ENCODE measurements around the gene DUSP22.

Gene DUSP22

GRCh38 chr6:305371-306206 is 13.3 kb downstream of the DUSP22 start:
- no peak for DNase-seq (ENCODE audit: low read depth, low spot score)
- no peak overlapping the region for H3K4me3 ChIP-seq (ENCODE audit: low read length)

- H3K4me3 ChIP-seq (ENCODE audit: low read length), result no peak overlapping the region
- DNase-seq (ENCODE audit: low read depth, low spot score), result no peak
Measured at GRCh38 chr6:306641-307061, 14.4 kb downstream of the DUSP22 start.

- no peak for DNase-seq (ENCODE audit: low read depth, low spot score)
- no peak overlapping the region for H3K4me3 ChIP-seq (ENCODE audit: low read length)
Measured at GRCh38 chr6:307065-307814, 15.0 kb downstream of the DUSP22 start.

GRCh38 chr6:307874-308273 is 15.6 kb downstream of the DUSP22 start:
- no peak overlapping the region for H3K4me3 ChIP-seq (ENCODE audit: low read length)
- DNase-seq (ENCODE audit: low read depth, low spot score), result no peak

GRCh38 chr6:308307-308706 is 16.0 kb downstream of the DUSP22 start:
- H3K4me3 ChIP-seq (ENCODE audit: low read length), result no peak overlapping the region
- no peak for DNase-seq (ENCODE audit: low read depth, low spot score)

GRCh38 chr6:308768-309167 is 16.5 kb downstream of the DUSP22 start:
- no peak for DNase-seq (ENCODE audit: low read depth, low spot score)
- no peak overlapping the region for H3K4me3 ChIP-seq (ENCODE audit: low read length)

GRCh38 chr6:309947-310346 is 17.7 kb downstream of the DUSP22 start:
- no peak for DNase-seq (ENCODE audit: low read depth, low spot score)
- no peak overlapping the region for H3K4me3 ChIP-seq (ENCODE audit: low read length)

GRCh38 chr6:310671-311070 is 18.4 kb downstream of the DUSP22 start:
- no peak overlapping the region for H3K4me3 ChIP-seq (ENCODE audit: low read length)
- no peak for DNase-seq (ENCODE audit: low read depth, low spot score)

- DNase-seq (ENCODE audit: low read depth, low spot score), result no peak
- no peak overlapping the region for H3K4me3 ChIP-seq (ENCODE audit: low read length)
Measured at GRCh38 chr6:311679-312220, 19.5 kb downstream of the DUSP22 start.

- DNase-seq (ENCODE audit: low read depth, low spot score), result peak; percentile 81
- H3K4me3 ChIP-seq (ENCODE audit: low read length), result no peak overlapping the region
Measured at GRCh38 chr6:313087-313486, 20.8 kb downstream of the DUSP22 start.

- no peak for DNase-seq (ENCODE audit: low read depth, low spot score)
- no peak overlapping the region for H3K4me3 ChIP-seq (ENCODE audit: low read length)
Measured at GRCh38 chr6:313917-314316, 21.6 kb downstream of the DUSP22 start.

GRCh38 chr6:314377-314776 is 22.1 kb downstream of the DUSP22 start:
- no peak overlapping the region for H3K4me3 ChIP-seq (ENCODE audit: low read length)
- DNase-seq (ENCODE audit: low read depth, low spot score), result no peak

- DNase-seq (ENCODE audit: low read depth, low spot score), result no peak
- no peak overlapping the region for H3K4me3 ChIP-seq (ENCODE audit: low read length)
Measured at GRCh38 chr6:315226-315625, 22.9 kb downstream of the DUSP22 start.

GRCh38 chr6:315921-316752 is 23.9 kb downstream of the DUSP22 start:
- no peak overlapping the region for H3K4me3 ChIP-seq (ENCODE audit: low read length)
- DNase-seq (ENCODE audit: low read depth, low spot score), result no peak

GRCh38 chr6:316753-317038 is 24.4 kb downstream of the DUSP22 start:
- no peak for DNase-seq (ENCODE audit: low read depth, low spot score)
- H3K4me3 ChIP-seq (ENCODE audit: low read length), result no peak overlapping the region

GRCh38 chr6:317060-317447 is 24.8 kb downstream of the DUSP22 start:
- H3K4me3 ChIP-seq (ENCODE audit: low read length), result no peak overlapping the region
- DNase-seq (ENCODE audit: low read depth, low spot score), result no peak

- no peak overlapping the region for H3K4me3 ChIP-seq (ENCODE audit: low read length)
- no peak for DNase-seq (ENCODE audit: low read depth, low spot score)
Measured at GRCh38 chr6:317448-318144, 25.3 kb downstream of the DUSP22 start.

- DNase-seq (ENCODE audit: low read depth, low spot score), result no peak
- no peak overlapping the region for H3K4me3 ChIP-seq (ENCODE audit: low read length)
Measured at GRCh38 chr6:318243-318890, 26.1 kb downstream of the DUSP22 start.

Measured in Jurkat, Clone E6-1 (cell line).